HEK293 (cell line): ENCODE measurements around the gene KLLN.
A peak's percentile ranks its signal among the peaks of the same experiment; 100 is the strongest.

Experiments used
- CTCF ChIA-PET: fragments of 350-600 bp; formaldehyde crosslinking; extraction: SDS; loops from one replicate; lab custom pipeline; 2021; ENCODE audit warnings: antibody characterized with exemption; lab: Yijun Ruan, JAX
- POLR2A ChIA-PET: fragments of 300-600 bp; formaldehyde crosslinking; extraction: SDS; loops from one replicate; lab custom pipeline; 2020; ENCODE audit warnings: antibody characterized with exemption, inconsistent platforms; lab: Yijun Ruan, JAX
- H3K27ac ChIP-seq: fragments of 200-500 bp; sonication (Bioruptor generic); 2 replicates; pipeline ENCODE4 v1.5.1; 2014; ENCODE audit warnings: low read depth, low read length, control low read depth, inconsistent platforms; ENCODE audit errors: extremely low read depth
- H3K36me3 ChIP-seq, 2 experiments: fragments of 200-500 bp in 1 of 2; sonication (Bioruptor generic) in 1 of 2; 1 replicate in 1 of 2; 2 replicates in 1 of 2; pipeline ENCODE4 v1.5.1; 2014 to 2017; ENCODE audit warnings: inconsistent platforms in 2 of 2, low read length in 2 of 2; ENCODE audit not compliant: control insufficient read depth in 2 of 2, insufficient read depth in 1 of 2
- H3K4me1 ChIP-seq: fragments of 200-500 bp; sonication (Bioruptor generic); 2 replicates; pipeline ENCODE4 v1.5.1; 2014; ENCODE audit warnings: mild to moderate bottlenecking, low read length, inconsistent platforms; ENCODE audit not compliant: control insufficient read depth, insufficient read depth
- H3K4me3 ChIP-seq: 2 replicates; pipeline ENCODE4 v1.5.1; 2011; ENCODE audit warnings: low read depth, mild to moderate bottlenecking, control low read depth, low read length, moderate library complexity
- H3K9me3 ChIP-seq: fragments of 200-500 bp; sonication (Bioruptor generic); 2 replicates; pipeline ENCODE4 v1.5.1; 2014; ENCODE audit warnings: low read depth, low read length, inconsistent platforms; ENCODE audit not compliant: control insufficient read depth, insufficient read depth
- AEBP2 ChIP-seq: fragments of 450-650 bp; formaldehyde crosslinking; IDR thresholded peaks from 2 replicates; pipeline ENCODE4 v1.5.1; 2016; ENCODE audit warnings: missing biosample characterization, missing genetic modification characterization, borderline replicate concordance
- BCL11A ChIP-seq: fragments of 450-650 bp; formaldehyde crosslinking; IDR thresholded peaks from 2 replicates; pipeline ENCODE4 v1.5.1; 2016; ENCODE audit warnings: low read depth, missing biosample characterization, missing genetic modification characterization
- GLI4 ChIP-seq: fragments of 450-650 bp; formaldehyde crosslinking; IDR thresholded peaks from 2 replicates; pipeline ENCODE4 v1.5.1; 2016; ENCODE audit warnings: missing biosample characterization, missing genetic modification characterization
- INSM2 ChIP-seq: fragments of 450-650 bp; formaldehyde crosslinking; IDR thresholded peaks from 2 replicates; pipeline ENCODE4 v1.5.1; 2016; ENCODE audit warnings: missing biosample characterization, missing genetic modification characterization
- KLF7 ChIP-seq: fragments of 450-650 bp; formaldehyde crosslinking; IDR thresholded peaks from 2 replicates; pipeline ENCODE4 v1.5.1; 2016; ENCODE audit warnings: missing biosample characterization, missing genetic modification characterization, borderline replicate concordance
- OSR2 ChIP-seq: fragments of 450-650 bp; formaldehyde crosslinking; IDR thresholded peaks from 2 replicates; pipeline ENCODE4 v1.5.1; 2016; ENCODE audit warnings: missing biosample characterization, missing genetic modification characterization
- PBX3 ChIP-seq: sonication (generic); formaldehyde crosslinking; IDR thresholded peaks from 2 replicates; pipeline ENCODE4 v1.8.1; 2022; ENCODE audit warnings: mild to moderate bottlenecking, moderate library complexity, missing genetic modification reagents
- PRDM4 ChIP-seq: fragments of 450-650 bp; formaldehyde crosslinking; IDR thresholded peaks from 2 replicates; pipeline ENCODE4 v1.5.1; 2017; ENCODE audit warnings: missing biosample characterization, missing genetic modification characterization
- YY1 ChIP-seq: fragments of 450-650 bp; formaldehyde crosslinking; IDR thresholded peaks from 2 replicates; pipeline ENCODE4 v1.5.1; 2018; ENCODE audit warnings: missing biosample characterization, missing genetic modification characterization
- ZBTB20 ChIP-seq: fragments of 450-650 bp; formaldehyde crosslinking; IDR thresholded peaks from 2 replicates; pipeline ENCODE4 v1.5.1; 2016; ENCODE audit warnings: missing biosample characterization, missing genetic modification characterization
- ZBTB7A ChIP-seq: fragments of 450-650 bp; formaldehyde crosslinking; IDR thresholded peaks from 2 replicates; pipeline ENCODE4 v1.5.1; 2016; ENCODE audit warnings: low read depth, missing biosample characterization, missing genetic modification characterization
- ZBTB8A ChIP-seq: fragments of 450-650 bp; formaldehyde crosslinking; IDR thresholded peaks from 2 replicates; pipeline ENCODE4 v1.5.1; 2016; ENCODE audit warnings: missing biosample characterization, missing genetic modification characterization
- ZFP41 ChIP-seq: fragments of 450-650 bp; formaldehyde crosslinking; IDR thresholded peaks from 2 replicates; pipeline ENCODE4 v1.5.1; 2016; ENCODE audit warnings: missing biosample characterization, missing genetic modification characterization, borderline replicate concordance
- ZFP69B ChIP-seq: fragments of 450-650 bp; formaldehyde crosslinking; IDR thresholded peaks from 2 replicates; pipeline ENCODE4 v1.5.1; 2016; ENCODE audit warnings: missing biosample characterization, missing genetic modification characterization
- ZIC2 ChIP-seq: fragments of 450-650 bp; formaldehyde crosslinking; IDR thresholded peaks from 2 replicates; pipeline ENCODE4 v1.5.1; 2016; ENCODE audit warnings: missing biosample characterization, missing genetic modification characterization
- ZNF138 ChIP-seq: fragments of 450-650 bp; formaldehyde crosslinking; IDR thresholded peaks from 2 replicates; pipeline ENCODE4 v1.5.1; 2016; ENCODE audit warnings: missing biosample characterization, missing genetic modification characterization, borderline replicate concordance
- ZNF140 ChIP-seq: fragments of 450-650 bp; formaldehyde crosslinking; IDR thresholded peaks from 2 replicates; pipeline ENCODE4 v1.5.1; 2016; ENCODE audit warnings: missing biosample characterization, missing genetic modification characterization
- ZNF157 ChIP-seq: fragments of 450-650 bp; formaldehyde crosslinking; IDR thresholded peaks from 2 replicates; pipeline ENCODE4 v1.5.1; 2016; ENCODE audit warnings: missing biosample characterization, missing genetic modification characterization
- ZNF23 ChIP-seq: fragments of 450-650 bp; formaldehyde crosslinking; IDR thresholded peaks from 2 replicates; pipeline ENCODE4 v1.5.1; 2016; ENCODE audit warnings: missing biosample characterization, missing genetic modification characterization, borderline replicate concordance
- ZNF24 ChIP-seq: fragments of 450-650 bp; formaldehyde crosslinking; IDR thresholded peaks from 2 replicates; pipeline ENCODE4 v1.5.1; 2016; ENCODE audit warnings: missing biosample characterization, missing genetic modification characterization
- ZNF404 ChIP-seq: fragments of 450-650 bp; formaldehyde crosslinking; IDR thresholded peaks from 2 replicates; pipeline ENCODE4 v1.5.1; 2017; ENCODE audit warnings: missing biosample characterization, missing genetic modification characterization
- ZNF416 ChIP-seq: fragments of 450-650 bp; formaldehyde crosslinking; IDR thresholded peaks from 2 replicates; pipeline ENCODE4 v1.5.1; 2016; ENCODE audit warnings: missing biosample characterization, missing genetic modification characterization
- ZNF48 ChIP-seq: fragments of 450-650 bp; formaldehyde crosslinking; IDR thresholded peaks from 2 replicates; pipeline ENCODE4 v1.5.1; 2016; ENCODE audit warnings: missing biosample characterization, missing genetic modification characterization
- ZNF510 ChIP-seq: fragments of 450-650 bp; formaldehyde crosslinking; IDR thresholded peaks from 2 replicates; pipeline ENCODE4 v1.5.1; 2018; ENCODE audit warnings: mild to moderate bottlenecking, missing genetic modification characterization, missing biosample characterization; ENCODE audit not compliant: insufficient replicate concordance
- ZNF544 ChIP-seq: fragments of 450-650 bp; formaldehyde crosslinking; IDR thresholded peaks from 2 replicates; pipeline ENCODE4 v1.5.0; 2017; ENCODE audit warnings: missing biosample characterization, missing genetic modification characterization
- ZNF548 ChIP-seq: fragments of 450-650 bp; formaldehyde crosslinking; IDR thresholded peaks from 2 replicates; pipeline ENCODE4 v1.5.1; 2016; ENCODE audit warnings: missing biosample characterization, missing genetic modification characterization
- ZNF561 ChIP-seq: fragments of 450-650 bp; IDR thresholded peaks from 2 replicates; pipeline ENCODE4 v1.5.1; 2018; ENCODE audit warnings: missing biosample characterization, missing genetic modification characterization, borderline replicate concordance
- ZNF645 ChIP-seq: fragments of 450-650 bp; formaldehyde crosslinking; IDR thresholded peaks from 2 replicates; pipeline ENCODE4; 2016; ENCODE audit warnings: missing biosample characterization, missing genetic modification characterization
- ZNF768 ChIP-seq: fragments of 450-650 bp; formaldehyde crosslinking; IDR thresholded peaks from 2 replicates; pipeline ENCODE4 v1.5.1; 2018; ENCODE audit warnings: missing biosample characterization, mild to moderate bottlenecking, missing genetic modification characterization
- ZNF843 ChIP-seq: fragments of 450-650 bp; formaldehyde crosslinking; IDR thresholded peaks from 2 replicates; pipeline ENCODE4 v1.5.1; 2016; ENCODE audit warnings: missing biosample characterization, missing genetic modification characterization

Gene KLLN

GRCh38 chr10:87861953-87862678 lies 1.2 kb downstream of the KLLN start:
- Histone ChIP-seq H3K36me3 (no peaks in the 10 kb centered on the region), H3K9me3 (no peaks in the 10 kb centered on the region), H3K27ac (peak overlapping the region; percentile 99), H3K4me1 (peaks cover 12% of the 10 kb centered on the region; the same call in 1 of the 2 replicates), H3K4me3 (peak overlapping the region; percentile 60)
- CTCF ChIA-PET: interaction anchor here (0.6 to 1.6 kb wide), 8 partner anchors 9 to 460 kb away, joined by 3 to 11 read pairs (median 4); no protein-coding TSS in a partner anchor
- POLR2A ChIA-PET: interaction anchor here (0.8 to 2.9 kb wide), 11 partner anchors 9 to 527 kb away, joined by 3 to 30 read pairs (median 4); partner anchors contain the start of gene ATAD1
- no peak for TF ChIP-seq ZNF416 (tag by site-specific recombination)
- TF ChIP-seq ZNF23 (tag by site-specific recombination): no peak
- no peak; the same call in 1 of the 2 replicates for TF ChIP-seq ZNF24 (tag by site-specific recombination)
- peak; percentile 46; the same call in 1 of the 2 replicates for TF ChIP-seq GLI4
- TF ChIP-seq BCL11A (tag by site-specific recombination): no peak
- TF ChIP-seq ZBTB8A (tag by site-specific recombination): peak; percentile 83
- peak; percentile 45; the same call in 1 of the 2 replicates for TF ChIP-seq ZNF843 (tag by site-specific recombination)
- TF ChIP-seq ZNF404 (tag by site-specific recombination): no peak
- TF ChIP-seq PRDM4: 0 out of 2 replicates have a peak, but pooled peaks have one; percentile 20
- no peak for TF ChIP-seq ZNF140 (tag by site-specific recombination)
- no peak for TF ChIP-seq ZNF544 (tag by site-specific recombination)
- peak; percentile 70; the same call in 1 of the 2 replicates for TF ChIP-seq ZFP69B (tag by site-specific recombination)
- no peak for TF ChIP-seq ZFP41 (tag by site-specific recombination)
- TF ChIP-seq AEBP2 (tag by site-specific recombination): no peak
- peak; percentile 32; the same call in 1 of the 2 replicates for TF ChIP-seq OSR2
- peak; percentile 54; the same call in 1 of the 2 replicates for TF ChIP-seq ZBTB7A
- no peak for TF ChIP-seq ZNF548 (tag by site-specific recombination)
- TF ChIP-seq ZNF645: no peak
- no peak for TF ChIP-seq ZNF510 (tag by site-specific recombination)
- TF ChIP-seq PBX3: no peak
- 0 out of 2 replicates have a peak, but pooled peaks have one; percentile 10 for TF ChIP-seq YY1
- TF ChIP-seq ZBTB20 (tag by site-specific recombination): peak; percentile 64; the same call in 1 of the 2 replicates
- TF ChIP-seq ZNF48: no peak
- TF ChIP-seq INSM2: peak; percentile 44
- TF ChIP-seq ZNF768: no peak
- no peak for TF ChIP-seq ZNF138 (tag by site-specific recombination)
- TF ChIP-seq ZNF561: peak; percentile 64; the same call in 1 of the 2 replicates
- 0 out of 2 replicates have a peak, but pooled peaks have one; percentile 12 for TF ChIP-seq ZNF157 (tag by site-specific recombination)
- TF ChIP-seq ZIC2 (tag by site-specific recombination): peak; percentile 48; the same call in 1 of the 2 replicates
- peak; percentile 49; the same call in 1 of the 2 replicates for TF ChIP-seq KLF7 (tag by site-specific recombination)
